HG02759 (cell line): ENCODE data around the gene STK33.
A peak's percentile ranks its signal among the peaks of the same experiment; 100 is the strongest.
"Not testable (repeated sequence)": the region's sequence is repeated elsewhere in the genome, so short reads cannot be mapped to it uniquely, and the experiment has no call there.

Experiments used
- ATAC-seq: cut with Tn5 transposase; IDR thresholded peaks from one replicate; pipeline ENCODE4 v1.9.1; 2021; ENCODE audit warnings: mild to moderate bottlenecking, moderate library complexity; ENCODE audit not compliant: unreplicated experiment

The STK33 gene

DNA sequence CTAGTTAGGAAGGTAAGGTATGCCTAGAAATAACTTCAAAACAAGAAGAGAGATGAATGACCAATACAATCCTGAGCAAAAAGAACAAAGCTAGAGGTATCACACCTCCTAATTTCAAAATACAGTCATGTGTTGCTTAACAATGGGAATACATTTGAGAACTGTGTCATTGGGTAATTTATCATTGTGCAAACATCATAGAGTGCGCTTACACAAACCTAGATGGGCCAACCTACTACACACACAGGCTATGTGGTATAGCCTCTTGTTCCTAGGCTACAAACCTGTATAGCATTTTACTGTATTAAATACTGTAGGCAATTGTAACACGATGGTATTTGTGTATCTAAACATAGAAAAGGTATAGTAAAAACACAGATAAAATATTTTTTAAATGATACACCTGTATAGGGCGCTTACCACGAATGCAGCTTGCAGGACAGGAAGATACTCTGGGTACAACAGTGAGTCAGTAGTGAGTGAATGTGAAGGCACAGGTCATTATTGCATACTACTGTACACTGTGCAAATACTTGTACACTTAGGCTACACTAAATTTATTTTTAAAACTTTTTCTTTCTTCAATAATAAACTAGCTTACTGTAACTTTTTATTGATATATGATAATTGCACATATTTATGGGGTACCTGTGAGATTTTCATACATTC lies 48.2 kb downstream of the STK33 start:
- ATAC-seq, result no peak

DNA sequence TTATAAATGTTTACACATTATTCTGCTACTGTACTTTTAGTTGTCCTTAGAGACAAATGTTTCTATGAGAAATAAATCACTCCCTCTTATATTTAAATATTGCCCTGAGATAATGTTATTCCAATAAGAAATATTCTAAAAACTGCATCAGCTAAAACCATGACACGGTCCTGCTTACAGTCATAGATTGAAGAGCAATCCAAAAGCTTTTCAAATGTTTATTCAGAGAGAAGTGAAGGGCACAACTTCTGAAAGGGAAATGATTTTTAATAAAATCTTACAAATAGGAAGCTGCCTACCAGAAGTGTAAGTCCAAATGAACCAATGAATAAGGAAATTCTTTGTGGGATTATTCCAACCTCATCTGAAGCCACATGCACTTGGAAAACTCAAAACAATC lies 49.2 kb downstream of the STK33 start:
- no peak for ATAC-seq

DNA sequence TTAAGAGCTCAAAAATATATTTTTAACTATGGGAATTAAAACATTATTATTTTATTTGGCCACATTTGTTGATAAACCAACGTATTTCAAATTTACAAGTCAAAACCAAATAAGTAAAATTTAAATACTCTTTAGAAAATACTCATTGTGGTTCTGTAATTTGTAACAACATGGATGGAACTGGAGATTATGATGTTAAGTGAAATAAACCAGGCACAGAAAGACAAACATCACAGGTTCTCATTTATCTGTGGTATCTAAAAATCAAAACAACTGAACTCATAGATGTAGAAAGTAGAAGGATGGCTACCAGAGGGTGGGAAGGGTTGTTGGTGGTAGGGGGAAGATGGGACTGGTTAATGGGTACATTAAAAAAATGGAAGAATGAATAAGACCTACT lies 50.8 kb downstream of the STK33 start:
- ATAC-seq, result no peak

DNA sequence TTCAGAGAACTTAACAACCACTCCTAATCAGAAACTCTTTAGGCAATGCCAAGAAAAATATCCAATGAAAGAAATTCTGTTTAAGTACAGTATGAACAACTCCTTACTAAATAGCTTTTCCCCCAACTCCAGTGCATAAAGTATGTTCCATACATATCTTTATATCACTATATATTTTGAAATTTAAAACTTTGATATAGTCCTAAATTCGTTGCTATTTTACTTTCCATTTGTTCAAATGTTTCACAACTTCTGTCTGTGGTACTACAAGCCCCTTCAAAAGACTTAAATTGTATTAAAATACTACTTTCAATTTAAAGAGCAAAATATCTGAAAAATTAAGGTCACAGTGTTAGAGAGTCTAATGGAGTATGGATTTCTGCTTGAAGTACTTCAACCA lies 52.6 kb downstream of the STK33 start:
- ATAC-seq, result no peak

DNA sequence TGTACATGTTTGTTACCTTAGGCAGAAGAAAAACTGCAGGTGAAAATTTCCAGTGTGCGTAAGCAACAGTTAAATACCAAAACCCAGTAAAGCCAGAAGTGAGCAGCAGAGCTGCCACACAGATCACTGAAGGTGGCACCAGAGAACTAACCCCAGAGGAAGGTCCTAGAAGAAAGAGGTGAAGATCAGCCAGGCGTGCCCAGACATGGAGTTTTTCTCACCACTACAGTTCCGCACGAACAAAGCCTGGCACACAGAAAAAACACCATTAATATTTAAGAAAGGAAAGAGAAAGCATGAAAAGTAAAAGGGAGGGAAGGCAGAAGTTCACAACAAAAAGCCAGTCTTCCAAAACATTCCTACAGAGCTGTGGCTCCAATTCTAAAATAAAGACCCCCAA lies 60.7 kb downstream of the STK33 start:
- peak; percentile 80 for ATAC-seq

DNA sequence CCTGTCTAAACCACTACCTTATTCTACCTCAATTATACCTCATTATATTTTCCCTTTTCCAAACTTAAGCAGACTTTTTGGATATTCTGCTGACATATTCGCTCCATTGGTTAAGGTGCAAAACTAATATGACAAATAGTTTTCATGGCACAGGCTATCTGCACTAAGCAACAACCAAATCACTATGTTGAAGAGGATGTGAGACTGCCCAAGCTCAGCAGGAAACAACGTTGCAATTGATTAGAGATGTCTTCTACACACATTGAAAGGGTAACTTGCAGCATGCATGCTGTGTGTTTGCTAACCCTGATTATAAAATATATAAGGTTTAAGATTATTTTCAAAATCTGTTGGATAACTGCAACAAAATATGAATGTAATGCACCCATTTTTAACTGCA lies 61.6 kb downstream of the STK33 start:
- peak; percentile 70 for ATAC-seq

DNA sequence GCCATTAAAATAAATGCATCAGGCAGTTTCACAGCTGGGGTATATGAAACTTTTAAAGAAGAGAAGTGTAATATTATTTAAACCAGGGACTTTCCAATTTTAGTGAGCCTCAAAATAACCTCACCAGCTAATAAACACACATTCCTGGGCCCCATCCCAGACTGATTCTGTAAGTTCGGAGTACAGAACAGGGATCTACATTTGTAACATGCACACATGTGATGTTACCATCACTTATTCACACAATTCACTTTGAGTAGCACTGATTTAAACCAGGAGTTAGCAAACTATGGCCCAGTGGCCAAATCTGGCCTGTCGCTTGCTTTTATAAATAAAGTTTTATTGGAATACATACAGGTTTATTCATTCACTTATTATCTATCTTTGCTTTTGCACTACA lies 62.0 kb downstream of the STK33 start:
- no peak for ATAC-seq

DNA sequence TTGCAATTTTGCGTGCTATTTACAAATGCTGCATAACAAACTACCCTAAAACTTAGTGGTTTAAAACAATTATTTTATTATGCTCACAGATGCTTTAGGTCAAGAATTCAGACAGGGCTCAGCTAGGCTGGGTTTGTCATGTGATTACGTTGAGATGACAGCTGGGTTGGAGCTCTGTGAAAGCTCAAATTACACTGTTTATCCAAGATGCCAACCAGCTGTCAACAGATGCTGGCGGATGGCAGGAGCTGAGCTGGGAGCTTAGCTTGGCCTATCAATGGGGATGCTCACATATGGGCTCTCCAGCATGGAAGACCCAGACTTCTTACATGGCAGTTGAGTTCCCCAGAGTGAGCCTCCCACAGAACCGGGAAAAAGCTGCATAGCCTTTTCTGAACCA lies 62.7 kb downstream of the STK33 start:
- ATAC-seq, result no peak

DNA sequence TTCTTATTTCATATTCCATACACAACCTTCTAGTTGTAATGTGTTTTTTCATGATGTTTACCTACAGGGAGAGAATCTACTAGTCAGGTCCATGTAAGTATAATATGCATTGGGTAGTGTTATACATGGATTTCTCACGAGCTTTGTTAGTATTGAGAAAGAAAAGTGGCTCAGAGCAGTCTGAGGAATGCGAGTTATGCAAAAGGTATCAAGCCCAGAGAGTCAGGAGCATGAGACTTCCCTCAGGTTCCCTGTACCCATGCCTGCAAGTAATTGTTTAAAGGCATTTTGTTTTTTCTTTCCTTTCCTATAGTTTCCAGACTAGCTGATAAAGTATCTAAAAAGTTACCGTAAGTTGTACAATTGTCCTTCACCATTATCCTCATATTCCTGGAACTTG lies 66.1 kb downstream of the STK33 start:
- ATAC-seq, result no peak

DNA sequence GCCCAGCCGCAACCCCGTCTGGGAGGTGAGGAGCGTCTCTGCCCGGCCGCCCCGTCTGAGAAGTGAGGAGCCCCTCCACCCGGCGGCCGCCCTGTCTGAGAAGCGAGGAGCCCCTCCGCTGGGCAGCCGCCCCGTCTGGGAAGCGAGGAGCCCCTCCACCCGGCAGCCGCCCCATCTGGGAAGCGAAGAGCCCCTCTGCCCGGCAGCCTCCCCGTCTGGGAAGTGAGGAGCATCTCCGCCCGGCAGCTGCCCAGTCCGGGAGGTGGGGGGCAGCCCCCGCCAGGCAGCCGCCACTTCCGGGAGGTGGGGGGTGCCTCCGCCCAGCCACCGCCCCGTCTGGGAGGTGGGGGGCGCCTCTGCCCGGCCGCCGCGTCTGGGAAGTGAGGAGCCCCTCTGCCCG lies 70.6 kb downstream of the STK33 start:
- ATAC-seq, result no peak

DNA sequence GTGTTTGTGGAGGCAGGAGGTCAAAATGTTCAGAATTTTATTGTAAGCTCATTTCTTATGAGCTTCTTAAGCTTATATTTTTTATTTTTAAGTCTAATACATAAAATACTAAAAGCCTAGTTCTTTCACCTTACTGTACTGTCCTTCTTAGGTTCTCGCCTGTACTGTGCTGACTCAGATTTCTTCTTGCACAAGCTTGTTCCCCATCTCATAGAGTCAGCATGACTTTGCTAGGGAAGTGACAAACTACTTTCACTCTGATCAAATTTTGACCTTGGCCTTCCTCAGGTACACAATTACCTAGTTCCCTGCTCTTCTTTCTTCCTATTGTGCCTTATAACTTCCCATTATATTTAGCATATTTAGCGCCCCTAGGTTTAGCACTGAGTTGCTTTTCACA lies 81.5 kb downstream of the STK33 start:
- ATAC-seq, result no peak

DNA sequence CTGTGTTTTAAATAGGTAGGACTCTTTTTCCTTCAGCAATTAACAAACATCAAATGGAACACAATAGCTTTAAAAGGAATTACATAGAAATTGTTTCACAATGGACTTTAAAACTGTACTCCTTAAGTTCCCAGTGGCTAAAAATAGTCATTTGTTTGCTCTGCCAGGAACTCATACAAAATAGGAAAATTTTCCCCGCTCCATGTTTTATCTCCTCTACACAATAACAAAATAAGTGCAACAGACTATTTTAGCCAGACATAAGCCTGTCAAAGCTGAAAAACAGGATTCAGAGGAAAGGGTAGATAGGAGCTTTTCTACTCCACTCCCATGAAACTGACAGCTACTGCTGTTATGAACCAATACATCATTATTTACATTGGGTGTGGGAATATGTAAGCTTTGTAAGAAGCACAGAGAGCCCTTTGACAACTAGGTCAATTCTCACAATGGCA lies 90.1 kb downstream of the STK33 start:
- ATAC-seq, result no peak

DNA sequence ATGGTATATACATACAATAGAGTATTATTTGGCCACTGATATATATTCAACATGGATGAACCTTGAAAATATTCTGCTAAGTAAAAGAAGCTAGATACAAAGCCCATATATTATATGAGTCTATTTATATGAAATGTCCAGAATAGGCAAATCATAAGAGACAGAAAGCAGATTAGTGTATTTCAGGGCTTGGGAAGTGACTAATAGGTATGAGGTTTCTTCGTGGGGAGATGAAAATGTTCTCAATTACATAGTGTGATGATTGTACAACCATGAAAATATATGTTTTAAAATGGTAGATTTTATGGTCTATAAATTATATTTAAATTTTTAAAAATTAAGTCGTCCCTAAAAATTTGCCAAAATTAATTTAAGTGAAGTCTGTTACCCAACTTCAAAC lies 92.2 kb downstream of the STK33 start:
- ATAC-seq, result no peak

DNA sequence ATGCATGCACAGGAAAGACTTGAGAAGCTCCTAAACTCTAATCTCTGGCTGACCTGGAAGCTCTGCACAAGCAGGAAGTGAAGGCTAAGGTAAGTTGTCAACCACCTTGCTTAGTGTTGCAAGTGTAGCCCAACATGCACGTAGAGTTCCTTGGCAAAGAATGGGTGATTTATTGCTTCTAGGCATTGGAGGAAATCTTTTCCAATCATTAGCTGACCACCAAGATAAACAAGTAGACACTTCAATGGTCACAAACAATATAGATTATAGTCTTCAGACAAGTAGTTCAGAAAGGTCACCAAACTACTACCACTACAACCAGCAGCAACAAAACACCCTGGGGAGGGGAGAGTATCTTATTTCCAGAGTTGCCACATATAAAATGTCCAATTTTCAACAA lies 105.6 kb downstream of the STK33 start:
- ATAC-seq, result no peak

DNA sequence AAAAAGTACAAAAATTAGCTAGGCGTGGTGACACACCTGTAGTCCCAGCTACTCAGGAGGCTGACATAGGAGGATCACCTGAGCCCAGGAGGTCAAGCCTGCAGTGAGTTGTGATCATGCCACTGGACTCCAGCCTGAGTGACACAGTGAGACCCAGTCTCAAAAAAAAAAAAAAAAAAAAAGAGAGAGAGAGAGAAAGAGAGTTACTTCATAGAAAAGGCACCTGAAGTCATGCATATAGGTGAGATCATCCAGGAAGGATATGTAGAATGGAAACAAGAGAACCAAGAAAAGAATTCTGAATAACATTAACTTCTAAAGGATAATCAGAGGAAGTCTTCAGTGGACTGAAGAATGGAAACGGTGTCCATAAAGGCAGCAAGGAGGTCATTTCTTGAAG lies 106.8 kb downstream of the STK33 start:
- ATAC-seq, result no peak

DNA sequence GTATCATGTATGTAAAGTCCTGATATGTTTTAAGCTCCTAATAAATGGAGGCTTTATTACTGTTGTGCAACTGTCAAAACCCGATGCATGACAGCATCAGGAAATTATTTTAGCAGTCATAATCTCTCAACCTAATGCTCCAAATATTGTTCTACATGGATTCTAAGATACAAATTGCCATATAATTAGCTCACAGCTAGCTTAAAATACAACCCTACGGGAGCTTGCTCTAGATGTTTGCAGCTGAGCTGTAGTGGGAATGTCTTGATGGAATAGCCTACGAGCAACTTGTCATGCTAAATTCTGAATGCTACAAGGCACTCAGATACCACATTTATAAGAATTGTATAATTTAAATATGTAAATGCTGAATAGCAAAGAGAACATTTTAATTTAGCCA lies 109.8 kb downstream of the STK33 start:
- no peak for ATAC-seq

DNA sequence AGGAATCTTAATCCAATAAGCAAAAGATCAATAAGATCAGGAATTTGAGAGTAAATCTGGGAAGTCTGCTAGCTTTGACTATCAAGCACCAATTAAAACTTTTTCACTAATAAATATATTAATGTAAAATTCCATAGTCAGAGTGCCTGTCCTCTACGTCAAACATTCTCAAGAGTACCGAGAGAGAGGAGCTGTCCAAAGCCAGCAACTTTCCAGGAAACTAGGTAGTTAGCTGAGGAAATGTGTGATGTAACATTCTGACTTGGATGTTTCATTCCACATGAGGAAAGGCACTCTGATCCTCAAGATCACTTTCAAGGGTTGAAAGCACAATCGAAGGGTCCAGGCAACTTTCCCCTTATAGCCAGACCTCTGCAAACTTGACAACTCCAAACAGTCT lies 113.2 kb downstream of the STK33 start:
- ATAC-seq, result no peak

DNA sequence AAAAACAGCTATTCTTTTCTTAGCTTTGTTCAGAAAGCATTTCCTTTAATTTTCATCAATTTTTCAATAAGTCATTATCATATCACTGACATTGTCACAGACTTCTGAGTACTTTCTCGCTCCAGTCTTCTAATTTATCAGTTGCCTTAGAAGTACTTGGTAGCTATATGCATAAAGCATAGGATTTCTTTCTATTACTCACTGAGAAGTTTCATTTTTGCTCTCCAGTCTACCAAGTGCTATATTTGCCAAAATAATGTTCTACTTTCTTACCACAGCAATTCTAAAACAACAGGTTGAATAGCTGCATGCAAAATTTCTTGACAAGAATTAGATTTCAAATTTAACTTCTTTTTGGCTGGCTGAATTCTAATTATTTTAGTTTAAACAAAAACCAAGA lies 116.3 kb downstream of the STK33 start:
- peak; percentile 83 for ATAC-seq

DNA sequence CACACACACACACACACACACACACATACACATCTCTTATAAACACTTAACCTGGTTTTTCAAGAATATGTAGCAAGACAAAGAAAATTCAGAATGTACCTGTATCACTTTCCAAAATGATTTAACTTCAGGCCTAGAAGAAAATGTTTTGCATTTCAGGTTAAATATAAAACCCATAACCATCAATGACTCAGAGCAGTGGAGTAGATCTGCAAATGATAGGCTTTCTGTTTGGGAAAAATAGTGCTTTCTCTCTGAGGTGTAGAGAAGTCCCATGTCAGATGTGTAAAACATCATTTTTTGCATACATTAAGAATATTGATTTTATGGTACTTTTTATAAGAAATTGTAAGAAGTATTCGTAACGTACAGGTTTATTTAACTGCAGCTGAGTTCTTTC lies 116.9 kb downstream of the STK33 start:
- no peak for ATAC-seq

DNA sequence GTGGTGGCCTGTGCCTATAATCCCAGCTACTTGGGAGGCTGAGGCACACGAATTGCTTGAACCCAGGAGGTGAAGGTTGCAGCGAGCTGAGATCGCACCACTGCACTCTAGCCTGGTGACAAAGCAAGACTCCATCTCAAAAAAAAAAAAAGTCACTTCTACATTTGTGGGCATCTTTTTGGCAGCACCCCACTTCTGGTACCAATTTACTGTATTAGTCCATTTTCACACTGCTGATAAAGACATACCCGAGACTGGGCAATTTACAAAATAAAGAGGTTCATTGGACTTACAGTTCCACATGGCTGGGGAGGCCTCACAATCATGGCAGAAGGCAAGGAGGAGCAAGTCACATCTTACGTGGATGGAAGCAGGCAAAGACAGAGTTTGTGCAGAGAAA lies 126.2 kb downstream of the STK33 start:
- ATAC-seq, result not testable (repeated sequence)

DNA sequence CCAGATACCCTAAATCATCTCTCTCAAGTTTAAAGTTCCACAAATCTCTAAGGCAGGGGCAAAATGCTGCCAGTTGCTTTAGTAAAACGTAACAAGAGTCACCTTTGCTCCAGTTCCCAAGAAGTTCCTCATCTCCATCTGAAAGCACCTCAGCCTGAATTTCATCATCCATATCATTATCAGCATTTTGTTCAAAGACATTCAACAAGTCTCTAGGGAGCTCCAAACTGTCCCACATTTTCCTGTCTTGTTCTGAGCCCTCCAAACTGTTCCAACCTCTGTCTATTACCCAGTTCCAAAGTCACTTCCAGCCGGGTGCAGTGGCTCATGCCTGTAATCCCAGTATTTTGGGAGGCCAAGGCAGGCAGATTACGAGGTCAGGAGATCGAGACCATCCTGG lies 126.7 kb downstream of the STK33 start:
- not testable (repeated sequence) for ATAC-seq

DNA sequence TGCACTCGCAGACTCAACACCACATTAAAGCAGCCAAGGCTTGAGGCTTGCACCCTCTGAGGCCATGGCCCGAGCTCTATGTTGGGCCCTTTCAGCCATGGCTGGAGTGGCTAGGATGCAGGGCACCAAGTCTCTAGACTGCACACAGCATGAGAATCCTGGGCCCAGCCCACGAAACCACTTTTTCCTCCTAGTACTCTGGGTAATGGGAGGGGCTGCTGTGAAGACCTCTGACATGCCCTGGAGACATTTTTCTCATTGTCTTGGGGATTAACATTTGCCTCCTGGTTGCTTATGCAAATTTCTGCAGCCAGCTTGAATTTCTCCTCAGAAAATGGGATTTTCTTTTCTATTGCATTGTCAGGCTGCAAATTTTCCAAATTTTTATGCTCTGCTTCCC lies 127.1 kb downstream of the STK33 start:
- ATAC-seq, result not testable (repeated sequence)

DNA sequence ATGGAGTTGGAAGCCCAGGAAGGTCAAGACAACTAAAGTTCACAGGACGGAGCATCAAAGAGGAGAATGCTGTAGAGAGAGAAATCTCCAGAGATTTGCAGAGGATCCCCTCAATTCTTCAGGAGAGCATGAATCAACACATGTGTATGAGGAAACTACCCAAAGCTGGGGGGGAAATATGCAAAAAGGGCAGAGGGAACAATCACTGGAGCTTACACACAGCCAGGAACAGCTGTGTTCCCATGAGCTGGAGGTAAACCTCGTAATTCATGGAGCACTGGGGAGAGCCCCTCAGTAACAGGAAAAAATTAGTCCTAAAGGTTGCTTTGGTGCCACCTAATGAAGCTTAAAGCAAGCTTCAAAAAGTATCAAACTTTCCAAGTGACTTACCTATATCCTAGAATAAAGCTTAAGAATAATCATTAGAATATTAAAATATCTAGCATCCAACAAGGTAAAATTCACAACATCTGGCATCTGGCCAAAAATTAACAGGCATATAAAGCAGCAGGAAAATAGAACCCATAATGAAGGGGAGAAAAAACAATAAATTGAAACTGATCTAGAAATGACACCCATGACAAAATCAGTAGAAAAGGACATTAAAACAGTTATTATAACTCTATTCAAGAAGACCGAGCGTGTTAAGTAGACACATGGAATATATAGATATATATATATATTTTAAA lies 134.2 kb downstream of the STK33 start:
- no peak for ATAC-seq
